Panc1 (cell line): ENCODE results near the gene SEPTIN1. TPM values are rescaled to one million over a fixed set of nuclear protein-coding genes. Genes with fewer than 3 reads are reported as not detected.
A peak's percentile ranks its signal among the peaks of the same experiment; 100 is the strongest.

ENCODE experiments used
- ATAC-seq: fragments of 200-7000 bp; cut with Tn5 transposase; 2 replicates; pipeline ENCODE4 v1.9.1; 2020; ENCODE audit warnings: mild to moderate bottlenecking, moderate library complexity
- BruUV-seq: library from RNA; stranded (reverse); fragments of 400-500 nt; replicated peaks from 2 replicates; lab custom pipeline; 2021; lab: Mats Ljungman, UMichigan
- CTCF ChIA-PET: fragments of 300-600 bp; sonication (Branson Sonifier 250); formaldehyde crosslinking; loops from one replicate; lab custom pipeline; 2022; ENCODE audit warnings: antibody characterized with exemption; lab: Charles Lee
- POLR2A ChIA-PET: fragments of 300-600 bp; sonication (Branson Sonifier 250); formaldehyde crosslinking; loops from one replicate; lab custom pipeline; 2022; ENCODE audit warnings: antibody characterized with exemption; lab: Charles Lee
- DNase-seq: peaks from one replicate; pipeline ENCODE4 v3.0.0-alpha.2; 2010; ENCODE audit warnings: low read depth, low spot score
- H3K27ac ChIP-seq: 2 replicates; pipeline ENCODE4 v1.5.1; 2011; ENCODE audit warnings: mild to moderate bottlenecking, low read length, inconsistent platforms
- H3K27me3 ChIP-seq: fragments of 200-500 bp; sonication (Bioruptor generic); 2 replicates; pipeline ENCODE4 v1.6.0; 2014; ENCODE audit warnings: low read length, inconsistent platforms; ENCODE audit not compliant: control insufficient read depth, insufficient read depth
- H3K36me3 ChIP-seq: fragments of 200-500 bp; sonication (Bioruptor generic); 2 replicates; pipeline ENCODE4 v1.5.1; 2014; ENCODE audit warnings: inconsistent platforms, mild to moderate bottlenecking, low read length, moderate library complexity; ENCODE audit not compliant: control insufficient read depth, insufficient read depth
- H3K4me1 ChIP-seq: 2 replicates; pipeline ENCODE4 v1.5.1; 2011; ENCODE audit warnings: inconsistent platforms, mild to moderate bottlenecking, low read length, moderate library complexity; ENCODE audit not compliant: control insufficient read depth, insufficient read depth
- H3K4me3 ChIP-seq, 2 experiments: 2 replicates each; pipeline ENCODE4 v1.5.1; 2011 to 2012; ENCODE audit warnings: low read depth in 2 of 2, low read length in 2 of 2, mild to moderate bottlenecking in 2 of 2, inconsistent platforms in 1 of 2, moderate library complexity in 1 of 2
- H3K9me3 ChIP-seq: fragments of 200-500 bp; sonication (Bioruptor generic); 2 replicates; pipeline ENCODE4 v1.5.1; 2014; ENCODE audit warnings: low read depth, mild to moderate bottlenecking, inconsistent platforms, low read length, moderate library complexity; ENCODE audit not compliant: control insufficient read depth, insufficient read depth
- POLR2AphosphoS5 ChIP-seq: IDR thresholded peaks from 2 replicates; pipeline ENCODE4 v1.6.1; 2012; ENCODE audit warnings: mild to moderate bottlenecking, low read depth, low read length, moderate library complexity
- REST ChIP-seq, 2 experiments: IDR thresholded peaks; 2 replicates each; pipeline ENCODE4 v1.6.1; 2011 to 2012; ENCODE audit warnings: low read depth in 2 of 2, control low read depth in 1 of 2, low read length in 1 of 2, mild to moderate bottlenecking in 1 of 2, moderate library complexity in 1 of 2; ENCODE audit not compliant: insufficient read depth in 1 of 2
- SIN3A ChIP-seq: IDR thresholded peaks from 2 replicates; pipeline ENCODE4 v1.6.1; 2012; ENCODE audit warnings: low read depth, mild to moderate bottlenecking, low read length, moderate library complexity, borderline replicate concordance; ENCODE audit not compliant: insufficient read depth
- TCF7L2 ChIP-seq: IDR thresholded peaks from 2 replicates; pipeline ENCODE4 v1.6.1; 2011; ENCODE audit warnings: mild to moderate bottlenecking, low read depth, low read length, inconsistent platforms
- in situ Hi-C: cut with HindIII; loops from 2 replicates; pipeline ENCODE4 v1.10.0; 2016; ENCODE audit warnings: low sequenced_read_pairs, low pct_unique_long_range_greater_than_20kb
- intact Hi-C: fragments of 100-400 bp; cut with micrococcal nuclease; formaldehyde crosslinking; loops from one replicate; pipeline ENCODE4 v1.10.0; 2022; ENCODE audit not compliant: unreplicated experiment
- total RNA-seq: library from RNA; stranded (reverse); gene quantifications from one replicate; pipeline ENCODE4 v1.2.1, GENCODE V29; 2021; ENCODE audit not compliant: unreplicated experiment
- TF ChIP-seq, protein P1 (sequence below): fragments of 450-650 bp; IDR thresholded peaks from 2 replicates; pipeline ENCODE4 v1.5.1; 2017; ENCODE audit warnings: mild to moderate bottlenecking

SEPTIN1 gene
- total RNA-seq, 1 experiment from 2014 or later = 1.7 TPM

- intact Hi-C loops = no loop called here
- ChIA-PET POLR2A (no interaction called here), CTCF (interaction anchor here (1.1 kb wide), 1 partner anchor 42 kb away, joined by 3 read pairs; no protein-coding TSS in a partner anchor)
- no peak for ATAC-seq
- in situ Hi-C loops = no loop called here
- H3K4me1 ChIP-seq = peaks cover 49% of the 10 kb centered on the region
- no peak for DNase-seq
- H3K4me3 ChIP-seq = peak overlapping the region; percentile 98 to 99
- H3K9me3 ChIP-seq = no peaks in the 10 kb centered on the region
- no TSS peak for BruUV-seq
- H3K36me3 ChIP-seq = peaks cover 5% of the 10 kb centered on the region
- peak overlapping the region; percentile 99 for H3K27ac ChIP-seq
- no peaks in the 10 kb centered on the region for H3K27me3 ChIP-seq
- TF ChIP-seq, protein P1, sequence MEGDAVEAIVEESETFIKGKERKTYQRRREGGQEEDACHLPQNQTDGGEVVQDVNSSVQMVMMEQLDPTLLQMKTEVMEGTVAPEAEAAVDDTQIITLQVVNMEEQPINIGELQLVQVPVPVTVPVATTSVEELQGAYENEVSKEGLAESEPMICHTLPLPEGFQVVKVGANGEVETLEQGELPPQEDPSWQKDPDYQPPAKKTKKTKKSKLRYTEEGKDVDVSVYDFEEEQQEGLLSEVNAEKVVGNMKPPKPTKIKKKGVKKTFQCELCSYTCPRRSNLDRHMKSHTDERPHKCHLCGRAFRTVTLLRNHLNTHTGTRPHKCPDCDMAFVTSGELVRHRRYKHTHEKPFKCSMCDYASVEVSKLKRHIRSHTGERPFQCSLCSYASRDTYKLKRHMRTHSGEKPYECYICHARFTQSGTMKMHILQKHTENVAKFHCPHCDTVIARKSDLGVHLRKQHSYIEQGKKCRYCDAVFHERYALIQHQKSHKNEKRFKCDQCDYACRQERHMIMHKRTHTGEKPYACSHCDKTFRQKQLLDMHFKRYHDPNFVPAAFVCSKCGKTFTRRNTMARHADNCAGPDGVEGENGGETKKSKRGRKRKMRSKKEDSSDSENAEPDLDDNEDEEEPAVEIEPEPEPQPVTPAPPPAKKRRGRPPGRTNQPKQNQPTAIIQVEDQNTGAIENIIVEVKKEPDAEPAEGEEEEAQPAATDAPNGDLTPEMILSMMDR = no peak
- TF ChIP-seq REST (IDR thresholded peaks at IDR 0.05; ENCODE audit: insufficient read depth in 1 of 2, low read depth in 2 of 2, low read length in 1 of 2) = no peak
- TF ChIP-seq TCF7L2 = no peak
- no peak for TF ChIP-seq POLR2AphosphoS5
- TF ChIP-seq SIN3A = no peak
These were observed 28.8 kb downstream of the SEPTIN1 start for GRCh38 chr16:30353438-30354129.

GRCh38 chr16:30352488-30353401, 29.6 kb downstream of the SEPTIN1 start:
- CTCF ChIA-PET = no interaction called here
- TF ChIP-seq SIN3A = no peak
- TF ChIP-seq, protein P1 = no peak
- intact Hi-C loops = no loop called here
- H3K9me3 ChIP-seq = no peaks in the 10 kb centered on the region
- H3K36me3 ChIP-seq = peaks cover 5% of the 10 kb centered on the region
- no peaks in the 10 kb centered on the region for H3K27me3 ChIP-seq
- in situ Hi-C loops = no loop called here
- ATAC-seq (no peak), DNase-seq (no peak)
- peaks cover 49% of the 10 kb centered on the region for H3K4me1 ChIP-seq
- peak overlapping the region; percentile 68 for H3K27ac ChIP-seq
- POLR2A ChIA-PET = interaction anchor here (0.6 kb wide), 1 partner anchor 18 kb away, joined by 11 read pairs; no protein-coding TSS in a partner anchor
- H3K4me3 ChIP-seq = no peak overlapping the region
- no TSS peak for BruUV-seq
